GM23338 (cell line): Measurements from ENCODE around the gene MCC. TPM values are rescaled to one million over a fixed set of nuclear protein-coding genes. Genes with fewer than 3 reads are reported as not detected.

Source experiments
- CREB1 ChIP-seq: fragments of 250-450 bp; sonication (Bioruptor Pico); IDR thresholded peaks from 2 replicates; pipeline ENCODE4 v1.5.0; 2020; ENCODE audit warnings: low read depth, mild to moderate bottlenecking, moderate library complexity
- CTCF ChIP-seq, 2 experiments: fragments of 200-600 bp in 1 of 2; sonication (generic) in 1 of 2; conservative IDR thresholded peaks; 2 replicates each; pipeline versions ENCODE4 v1.5.1 to v1.6.1; 2016 to 2017; ENCODE audit warnings: antibody characterized with exemption in 2 of 2, low read depth in 2 of 2, mild to moderate bottlenecking in 2 of 2, moderate library complexity in 1 of 2
- EZH2 ChIP-seq: fragments of 200-600 bp; sonication (generic); IDR thresholded peaks from one replicate; pipeline ENCODE4 v1.8.0; 2017; ENCODE audit warnings: antibody characterized with exemption, mild to moderate bottlenecking, low read depth; ENCODE audit not compliant: unreplicated experiment
- JUNB ChIP-seq: IDR thresholded peaks from one replicate; pipeline ENCODE4 v1.6.1; 2016; ENCODE audit warnings: antibody characterized with exemption; ENCODE audit not compliant: unreplicated experiment
- POLR2AphosphoS5 ChIP-seq: IDR thresholded peaks from 2 replicates; pipeline ENCODE4 v1.6.1; 2016; ENCODE audit warnings: antibody characterized with exemption, low read depth
- STAT1 ChIP-seq: IDR thresholded peaks from one replicate; pipeline ENCODE4 v1.6.1; 2016; ENCODE audit warnings: antibody characterized with exemption; ENCODE audit not compliant: unreplicated experiment
- ZNF114 ChIP-seq: fragments of 250-450 bp; sonication (Bioruptor Pico); IDR thresholded peaks from 2 replicates; pipeline ENCODE4 v1.5.0; 2020; ENCODE audit warnings: mild to moderate bottlenecking, moderate library complexity
- ZNF331 ChIP-seq: fragments of 250-450 bp; sonication (Bioruptor Pico); IDR thresholded peaks from 2 replicates; pipeline ENCODE4 v1.5.0; 2020; ENCODE audit warnings: low read depth, mild to moderate bottlenecking, moderate library complexity
- polyA plus RNA-seq: library from polyadenylated mRNA; unstranded; fragments of >200 nt; fragmentation: Nextera tagmentation; extraction: Ambion mirVana; gene quantifications from 2 replicates; pipeline ENCODE4 v1.2.1, GENCODE V29; 2016
- total RNA-seq: library from RNA; depleted of rRNA; stranded (reverse); fragments of >200 nt; shearing (Covaris generic); gene quantifications from 2 replicates; pipeline ENCODE4 v1.2.3, GENCODE V29; 2014
- TF ChIP-seq, protein P1 (sequence below): fragments of 250-450 bp; sonication (Bioruptor Pico); IDR thresholded peaks from 2 replicates; pipeline ENCODE4 v1.5.0; 2020; ENCODE audit warnings: mild to moderate bottlenecking, moderate library complexity
- TF ChIP-seq, protein P2 (sequence below): IDR thresholded peaks from 2 replicates; pipeline ENCODE4 v1.6.1; 2016; ENCODE audit warnings: antibody characterized with exemption

Gene MCC
- total and polyA plus RNA-seq, 2 experiments from 2014 or later = 3.8 to 10.1 TPM

- TF ChIP-seq, protein P1, sequence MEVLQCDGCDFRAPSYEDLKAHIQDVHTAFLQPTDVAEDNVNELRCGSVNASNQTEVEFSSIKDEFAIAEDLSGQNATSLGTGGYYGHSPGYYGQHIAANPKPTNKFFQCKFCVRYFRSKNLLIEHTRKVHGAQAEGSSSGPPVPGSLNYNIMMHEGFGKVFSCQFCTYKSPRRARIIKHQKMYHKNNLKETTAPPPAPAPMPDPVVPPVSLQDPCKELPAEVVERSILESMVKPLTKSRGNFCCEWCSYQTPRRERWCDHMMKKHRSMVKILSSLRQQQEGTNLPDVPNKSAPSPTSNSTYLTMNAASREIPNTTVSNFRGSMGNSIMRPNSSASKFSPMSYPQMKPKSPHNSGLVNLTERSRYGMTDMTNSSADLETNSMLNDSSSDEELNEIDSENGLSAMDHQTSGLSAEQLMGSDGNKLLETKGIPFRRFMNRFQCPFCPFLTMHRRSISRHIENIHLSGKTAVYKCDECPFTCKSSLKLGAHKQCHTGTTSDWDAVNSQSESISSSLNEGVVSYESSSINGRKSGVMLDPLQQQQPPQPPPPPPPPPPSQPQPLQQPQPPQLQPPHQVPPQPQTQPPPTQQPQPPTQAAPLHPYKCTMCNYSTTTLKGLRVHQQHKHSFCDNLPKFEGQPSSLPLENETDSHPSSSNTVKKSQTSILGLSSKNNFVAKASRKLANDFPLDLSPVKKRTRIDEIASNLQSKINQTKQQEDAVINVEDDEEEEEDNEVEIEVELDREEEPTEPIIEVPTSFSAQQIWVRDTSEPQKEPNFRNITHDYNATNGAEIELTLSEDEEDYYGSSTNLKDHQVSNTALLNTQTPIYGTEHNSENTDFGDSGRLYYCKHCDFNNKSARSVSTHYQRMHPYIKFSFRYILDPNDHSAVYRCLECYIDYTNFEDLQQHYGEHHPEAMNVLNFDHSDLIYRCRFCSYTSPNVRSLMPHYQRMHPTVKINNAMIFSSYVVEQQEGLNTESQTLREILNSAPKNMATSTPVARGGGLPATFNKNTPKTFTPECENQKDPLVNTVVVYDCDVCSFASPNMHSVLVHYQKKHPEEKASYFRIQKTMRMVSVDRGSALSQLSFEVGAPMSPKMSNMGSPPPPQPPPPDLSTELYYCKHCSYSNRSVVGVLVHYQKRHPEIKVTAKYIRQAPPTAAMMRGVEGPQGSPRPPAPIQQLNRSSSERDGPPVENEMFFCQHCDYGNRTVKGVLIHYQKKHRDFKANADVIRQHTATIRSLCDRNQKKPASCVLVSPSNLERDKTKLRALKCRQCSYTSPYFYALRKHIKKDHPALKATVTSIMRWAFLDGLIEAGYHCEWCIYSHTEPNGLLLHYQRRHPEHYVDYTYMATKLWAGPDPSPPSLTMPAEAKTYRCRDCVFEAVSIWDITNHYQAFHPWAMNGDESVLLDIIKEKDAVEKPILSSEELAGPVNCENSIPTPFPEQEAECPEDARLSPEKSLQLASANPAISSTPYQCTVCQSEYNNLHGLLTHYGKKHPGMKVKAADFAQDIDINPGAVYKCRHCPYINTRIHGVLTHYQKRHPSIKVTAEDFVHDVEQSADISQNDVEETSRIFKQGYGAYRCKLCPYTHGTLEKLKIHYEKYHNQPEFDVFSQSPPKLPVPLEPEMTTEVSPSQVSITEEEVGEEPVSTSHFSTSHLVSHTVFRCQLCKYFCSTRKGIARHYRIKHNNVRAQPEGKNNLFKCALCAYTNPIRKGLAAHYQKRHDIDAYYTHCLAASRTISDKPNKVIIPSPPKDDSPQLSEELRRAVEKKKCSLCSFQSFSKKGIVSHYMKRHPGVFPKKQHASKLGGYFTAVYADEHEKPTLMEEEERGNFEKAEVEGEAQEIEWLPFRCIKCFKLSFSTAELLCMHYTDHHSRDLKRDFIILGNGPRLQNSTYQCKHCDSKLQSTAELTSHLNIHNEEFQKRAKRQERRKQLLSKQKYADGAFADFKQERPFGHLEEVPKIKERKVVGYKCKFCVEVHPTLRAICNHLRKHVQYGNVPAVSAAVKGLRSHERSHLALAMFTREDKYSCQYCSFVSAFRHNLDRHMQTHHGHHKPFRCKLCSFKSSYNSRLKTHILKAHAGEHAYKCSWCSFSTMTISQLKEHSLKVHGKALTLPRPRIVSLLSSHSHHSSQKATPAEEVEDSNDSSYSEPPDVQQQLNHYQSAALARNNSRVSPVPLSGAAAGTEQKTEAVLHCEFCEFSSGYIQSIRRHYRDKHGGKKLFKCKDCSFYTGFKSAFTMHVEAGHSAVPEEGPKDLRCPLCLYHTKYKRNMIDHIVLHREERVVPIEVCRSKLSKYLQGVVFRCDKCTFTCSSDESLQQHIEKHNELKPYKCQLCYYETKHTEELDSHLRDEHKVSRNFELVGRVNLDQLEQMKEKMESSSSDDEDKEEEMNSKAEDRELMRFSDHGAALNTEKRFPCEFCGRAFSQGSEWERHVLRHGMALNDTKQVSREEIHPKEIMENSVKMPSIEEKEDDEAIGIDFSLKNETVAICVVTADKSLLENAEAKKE (CRISPR knock-in tag) = no peak
- no peak for TF ChIP-seq CREB1 (CRISPR knock-in tag)
- no peak for TF ChIP-seq STAT1
- TF ChIP-seq POLR2AphosphoS5 = no peak
- no peak for TF ChIP-seq JUNB
- no peak for TF ChIP-seq EZH2
- TF ChIP-seq ZNF114 (CRISPR knock-in tag) = no peak
- TF ChIP-seq, protein P2, sequence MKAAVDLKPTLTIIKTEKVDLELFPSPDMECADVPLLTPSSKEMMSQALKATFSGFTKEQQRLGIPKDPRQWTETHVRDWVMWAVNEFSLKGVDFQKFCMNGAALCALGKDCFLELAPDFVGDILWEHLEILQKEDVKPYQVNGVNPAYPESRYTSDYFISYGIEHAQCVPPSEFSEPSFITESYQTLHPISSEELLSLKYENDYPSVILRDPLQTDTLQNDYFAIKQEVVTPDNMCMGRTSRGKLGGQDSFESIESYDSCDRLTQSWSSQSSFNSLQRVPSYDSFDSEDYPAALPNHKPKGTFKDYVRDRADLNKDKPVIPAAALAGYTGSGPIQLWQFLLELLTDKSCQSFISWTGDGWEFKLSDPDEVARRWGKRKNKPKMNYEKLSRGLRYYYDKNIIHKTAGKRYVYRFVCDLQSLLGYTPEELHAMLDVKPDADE = no peak
- TF ChIP-seq CTCF (conservative IDR thresholded peaks at IDR 0.05; ENCODE audit: low read depth in 2 of 2) = no peak
- no peak for TF ChIP-seq ZNF331
Measured at GRCh38 chr5:113205323-113205722, 282.9 kb downstream of the MCC start (continued).
